Measurements from ENCODE around the gene STYXL2. TPM values are rescaled to one million over a fixed set of nuclear protein-coding genes. Genes with fewer than 3 reads are reported as not detected.

The STYXL2 gene
- total and polyA plus RNA-seq, 2 experiments from 2014 or later, result 0.17 to 0.40 TPM

DNA sequence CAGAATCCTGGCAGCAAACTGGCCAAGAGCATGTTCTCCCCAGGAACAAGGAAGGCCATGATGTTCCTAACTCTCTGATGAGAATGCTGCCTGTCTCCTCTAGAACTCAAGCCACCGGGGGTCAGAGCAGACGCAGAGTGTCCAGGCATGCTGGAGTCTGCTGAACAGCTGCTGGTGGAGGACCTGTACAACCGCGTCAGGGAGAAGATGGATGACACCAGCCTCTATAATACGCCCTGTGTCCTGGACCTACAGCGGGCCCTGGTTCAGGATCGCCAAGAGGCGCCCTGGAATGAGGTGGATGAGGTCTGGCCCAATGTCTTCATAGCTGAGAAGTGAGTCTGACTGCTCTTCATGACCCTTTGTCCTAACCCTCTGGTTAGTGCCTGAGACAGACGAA is 23.4 kb downstream of the STYXL2 start:
- H3K79me2 ChIP-seq (replicated peaks; ENCODE audit: insufficient read depth), result no peaks in the 10 kb centered on the region
- DNase-seq (ENCODE audit: low spot score) (no peak), ATAC-seq (no peak)
- TF ChIP-seq JUNB (IDR thresholded peaks at IDR 0.05; ENCODE audit: unreplicated experiment) (no peak), EZH2phosphoT487 (IDR thresholded peaks at IDR 0.05; ENCODE audit: unreplicated experiment) (no peak), POLR2AphosphoS5 (IDR thresholded peaks at IDR 0.05; ENCODE audit: low read depth) (no peak), NANOG (IDR thresholded peaks at IDR 0.05; ENCODE audit: borderline replicate concordance) (no peak), EZH2 (IDR thresholded peaks at IDR 0.05; ENCODE audit: low read depth, unreplicated experiment) (no peak), STAT1 (IDR thresholded peaks at IDR 0.05; ENCODE audit: unreplicated experiment) (no peak), ZNF114 (CRISPR knock-in tag; IDR thresholded peaks at IDR 0.05) (no peak), CREB1 (CRISPR knock-in tag; IDR thresholded peaks at IDR 0.05; ENCODE audit: low read depth) (no peak), ZNF331 (CRISPR knock-in tag; IDR thresholded peaks at IDR 0.05; ENCODE audit: low read depth) (no peak)
- TF ChIP-seq, protein P1, sequence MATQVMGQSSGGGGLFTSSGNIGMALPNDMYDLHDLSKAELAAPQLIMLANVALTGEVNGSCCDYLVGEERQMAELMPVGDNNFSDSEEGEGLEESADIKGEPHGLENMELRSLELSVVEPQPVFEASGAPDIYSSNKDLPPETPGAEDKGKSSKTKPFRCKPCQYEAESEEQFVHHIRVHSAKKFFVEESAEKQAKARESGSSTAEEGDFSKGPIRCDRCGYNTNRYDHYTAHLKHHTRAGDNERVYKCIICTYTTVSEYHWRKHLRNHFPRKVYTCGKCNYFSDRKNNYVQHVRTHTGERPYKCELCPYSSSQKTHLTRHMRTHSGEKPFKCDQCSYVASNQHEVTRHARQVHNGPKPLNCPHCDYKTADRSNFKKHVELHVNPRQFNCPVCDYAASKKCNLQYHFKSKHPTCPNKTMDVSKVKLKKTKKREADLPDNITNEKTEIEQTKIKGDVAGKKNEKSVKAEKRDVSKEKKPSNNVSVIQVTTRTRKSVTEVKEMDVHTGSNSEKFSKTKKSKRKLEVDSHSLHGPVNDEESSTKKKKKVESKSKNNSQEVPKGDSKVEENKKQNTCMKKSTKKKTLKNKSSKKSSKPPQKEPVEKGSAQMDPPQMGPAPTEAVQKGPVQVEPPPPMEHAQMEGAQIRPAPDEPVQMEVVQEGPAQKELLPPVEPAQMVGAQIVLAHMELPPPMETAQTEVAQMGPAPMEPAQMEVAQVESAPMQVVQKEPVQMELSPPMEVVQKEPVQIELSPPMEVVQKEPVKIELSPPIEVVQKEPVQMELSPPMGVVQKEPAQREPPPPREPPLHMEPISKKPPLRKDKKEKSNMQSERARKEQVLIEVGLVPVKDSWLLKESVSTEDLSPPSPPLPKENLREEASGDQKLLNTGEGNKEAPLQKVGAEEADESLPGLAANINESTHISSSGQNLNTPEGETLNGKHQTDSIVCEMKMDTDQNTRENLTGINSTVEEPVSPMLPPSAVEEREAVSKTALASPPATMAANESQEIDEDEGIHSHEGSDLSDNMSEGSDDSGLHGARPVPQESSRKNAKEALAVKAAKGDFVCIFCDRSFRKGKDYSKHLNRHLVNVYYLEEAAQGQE (IDR thresholded peaks at IDR 0.05; ENCODE audit: unreplicated experiment), result no peak
- TF ChIP-seq, protein P2, sequence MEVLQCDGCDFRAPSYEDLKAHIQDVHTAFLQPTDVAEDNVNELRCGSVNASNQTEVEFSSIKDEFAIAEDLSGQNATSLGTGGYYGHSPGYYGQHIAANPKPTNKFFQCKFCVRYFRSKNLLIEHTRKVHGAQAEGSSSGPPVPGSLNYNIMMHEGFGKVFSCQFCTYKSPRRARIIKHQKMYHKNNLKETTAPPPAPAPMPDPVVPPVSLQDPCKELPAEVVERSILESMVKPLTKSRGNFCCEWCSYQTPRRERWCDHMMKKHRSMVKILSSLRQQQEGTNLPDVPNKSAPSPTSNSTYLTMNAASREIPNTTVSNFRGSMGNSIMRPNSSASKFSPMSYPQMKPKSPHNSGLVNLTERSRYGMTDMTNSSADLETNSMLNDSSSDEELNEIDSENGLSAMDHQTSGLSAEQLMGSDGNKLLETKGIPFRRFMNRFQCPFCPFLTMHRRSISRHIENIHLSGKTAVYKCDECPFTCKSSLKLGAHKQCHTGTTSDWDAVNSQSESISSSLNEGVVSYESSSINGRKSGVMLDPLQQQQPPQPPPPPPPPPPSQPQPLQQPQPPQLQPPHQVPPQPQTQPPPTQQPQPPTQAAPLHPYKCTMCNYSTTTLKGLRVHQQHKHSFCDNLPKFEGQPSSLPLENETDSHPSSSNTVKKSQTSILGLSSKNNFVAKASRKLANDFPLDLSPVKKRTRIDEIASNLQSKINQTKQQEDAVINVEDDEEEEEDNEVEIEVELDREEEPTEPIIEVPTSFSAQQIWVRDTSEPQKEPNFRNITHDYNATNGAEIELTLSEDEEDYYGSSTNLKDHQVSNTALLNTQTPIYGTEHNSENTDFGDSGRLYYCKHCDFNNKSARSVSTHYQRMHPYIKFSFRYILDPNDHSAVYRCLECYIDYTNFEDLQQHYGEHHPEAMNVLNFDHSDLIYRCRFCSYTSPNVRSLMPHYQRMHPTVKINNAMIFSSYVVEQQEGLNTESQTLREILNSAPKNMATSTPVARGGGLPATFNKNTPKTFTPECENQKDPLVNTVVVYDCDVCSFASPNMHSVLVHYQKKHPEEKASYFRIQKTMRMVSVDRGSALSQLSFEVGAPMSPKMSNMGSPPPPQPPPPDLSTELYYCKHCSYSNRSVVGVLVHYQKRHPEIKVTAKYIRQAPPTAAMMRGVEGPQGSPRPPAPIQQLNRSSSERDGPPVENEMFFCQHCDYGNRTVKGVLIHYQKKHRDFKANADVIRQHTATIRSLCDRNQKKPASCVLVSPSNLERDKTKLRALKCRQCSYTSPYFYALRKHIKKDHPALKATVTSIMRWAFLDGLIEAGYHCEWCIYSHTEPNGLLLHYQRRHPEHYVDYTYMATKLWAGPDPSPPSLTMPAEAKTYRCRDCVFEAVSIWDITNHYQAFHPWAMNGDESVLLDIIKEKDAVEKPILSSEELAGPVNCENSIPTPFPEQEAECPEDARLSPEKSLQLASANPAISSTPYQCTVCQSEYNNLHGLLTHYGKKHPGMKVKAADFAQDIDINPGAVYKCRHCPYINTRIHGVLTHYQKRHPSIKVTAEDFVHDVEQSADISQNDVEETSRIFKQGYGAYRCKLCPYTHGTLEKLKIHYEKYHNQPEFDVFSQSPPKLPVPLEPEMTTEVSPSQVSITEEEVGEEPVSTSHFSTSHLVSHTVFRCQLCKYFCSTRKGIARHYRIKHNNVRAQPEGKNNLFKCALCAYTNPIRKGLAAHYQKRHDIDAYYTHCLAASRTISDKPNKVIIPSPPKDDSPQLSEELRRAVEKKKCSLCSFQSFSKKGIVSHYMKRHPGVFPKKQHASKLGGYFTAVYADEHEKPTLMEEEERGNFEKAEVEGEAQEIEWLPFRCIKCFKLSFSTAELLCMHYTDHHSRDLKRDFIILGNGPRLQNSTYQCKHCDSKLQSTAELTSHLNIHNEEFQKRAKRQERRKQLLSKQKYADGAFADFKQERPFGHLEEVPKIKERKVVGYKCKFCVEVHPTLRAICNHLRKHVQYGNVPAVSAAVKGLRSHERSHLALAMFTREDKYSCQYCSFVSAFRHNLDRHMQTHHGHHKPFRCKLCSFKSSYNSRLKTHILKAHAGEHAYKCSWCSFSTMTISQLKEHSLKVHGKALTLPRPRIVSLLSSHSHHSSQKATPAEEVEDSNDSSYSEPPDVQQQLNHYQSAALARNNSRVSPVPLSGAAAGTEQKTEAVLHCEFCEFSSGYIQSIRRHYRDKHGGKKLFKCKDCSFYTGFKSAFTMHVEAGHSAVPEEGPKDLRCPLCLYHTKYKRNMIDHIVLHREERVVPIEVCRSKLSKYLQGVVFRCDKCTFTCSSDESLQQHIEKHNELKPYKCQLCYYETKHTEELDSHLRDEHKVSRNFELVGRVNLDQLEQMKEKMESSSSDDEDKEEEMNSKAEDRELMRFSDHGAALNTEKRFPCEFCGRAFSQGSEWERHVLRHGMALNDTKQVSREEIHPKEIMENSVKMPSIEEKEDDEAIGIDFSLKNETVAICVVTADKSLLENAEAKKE (CRISPR knock-in tag; IDR thresholded peaks at IDR 0.05), result no peak
- TF ChIP-seq, protein P3, sequence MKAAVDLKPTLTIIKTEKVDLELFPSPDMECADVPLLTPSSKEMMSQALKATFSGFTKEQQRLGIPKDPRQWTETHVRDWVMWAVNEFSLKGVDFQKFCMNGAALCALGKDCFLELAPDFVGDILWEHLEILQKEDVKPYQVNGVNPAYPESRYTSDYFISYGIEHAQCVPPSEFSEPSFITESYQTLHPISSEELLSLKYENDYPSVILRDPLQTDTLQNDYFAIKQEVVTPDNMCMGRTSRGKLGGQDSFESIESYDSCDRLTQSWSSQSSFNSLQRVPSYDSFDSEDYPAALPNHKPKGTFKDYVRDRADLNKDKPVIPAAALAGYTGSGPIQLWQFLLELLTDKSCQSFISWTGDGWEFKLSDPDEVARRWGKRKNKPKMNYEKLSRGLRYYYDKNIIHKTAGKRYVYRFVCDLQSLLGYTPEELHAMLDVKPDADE (IDR thresholded peaks at IDR 0.05), result no peak
- TF ChIP-seq, protein P4, sequence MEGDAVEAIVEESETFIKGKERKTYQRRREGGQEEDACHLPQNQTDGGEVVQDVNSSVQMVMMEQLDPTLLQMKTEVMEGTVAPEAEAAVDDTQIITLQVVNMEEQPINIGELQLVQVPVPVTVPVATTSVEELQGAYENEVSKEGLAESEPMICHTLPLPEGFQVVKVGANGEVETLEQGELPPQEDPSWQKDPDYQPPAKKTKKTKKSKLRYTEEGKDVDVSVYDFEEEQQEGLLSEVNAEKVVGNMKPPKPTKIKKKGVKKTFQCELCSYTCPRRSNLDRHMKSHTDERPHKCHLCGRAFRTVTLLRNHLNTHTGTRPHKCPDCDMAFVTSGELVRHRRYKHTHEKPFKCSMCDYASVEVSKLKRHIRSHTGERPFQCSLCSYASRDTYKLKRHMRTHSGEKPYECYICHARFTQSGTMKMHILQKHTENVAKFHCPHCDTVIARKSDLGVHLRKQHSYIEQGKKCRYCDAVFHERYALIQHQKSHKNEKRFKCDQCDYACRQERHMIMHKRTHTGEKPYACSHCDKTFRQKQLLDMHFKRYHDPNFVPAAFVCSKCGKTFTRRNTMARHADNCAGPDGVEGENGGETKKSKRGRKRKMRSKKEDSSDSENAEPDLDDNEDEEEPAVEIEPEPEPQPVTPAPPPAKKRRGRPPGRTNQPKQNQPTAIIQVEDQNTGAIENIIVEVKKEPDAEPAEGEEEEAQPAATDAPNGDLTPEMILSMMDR (conservative IDR thresholded peaks at IDR 0.05; ENCODE audit: low read depth in 2 of 2), result no peak
- Mint-ChIP-seq H3K4me3 (no peak overlapping the region), H3K9me3 (no peaks in the 10 kb centered on the region), H3K4me1 (peaks cover 34% of the 10 kb centered on the region), H3K27ac (no peak overlapping the region), H3K36me3 (ENCODE audit: low read depth) (no peaks in the 10 kb centered on the region), H3K27me3 (ENCODE audit: insufficient read depth, low read depth, poor library complexity) (peaks cover 9% of the 10 kb centered on the region)
- no peaks in the 10 kb centered on the region for H4K20me1 ChIP-seq (replicated peaks; ENCODE audit: insufficient read depth)
- H3F3A ChIP-seq (replicated peaks; ENCODE audit: low read depth), result peaks cover 9% of the 10 kb centered on the region
- no peak overlapping the region for H3K4me2 ChIP-seq
- no peaks in the 10 kb centered on the region for H3K27me3 ChIP-seq (ENCODE audit: insufficient read depth)
- no peak overlapping the region for H2AFZ ChIP-seq
- peaks cover 16% of the 10 kb centered on the region for H3K9me2 ChIP-seq (ENCODE audit: insufficient read depth)
- H3K27ac ChIP-seq (ENCODE audit: low read depth), result no peak overlapping the region
- H3K4me3 ChIP-seq, result no peak overlapping the region
- no peaks in the 10 kb centered on the region for H3K36me3 ChIP-seq (ENCODE audit: insufficient read depth)
- H3K4me1 ChIP-seq (ENCODE audit: insufficient read depth), result peaks cover 32% of the 10 kb centered on the region
